ENCODE measurements around the gene MAL. TPM values are rescaled to one million over a fixed set of nuclear protein-coding genes. Genes with fewer than 3 reads are reported as not detected.
"Not testable (repeated sequence)": the region's sequence is repeated elsewhere in the genome, so short reads cannot be mapped to it uniquely, and the experiment has no call there.

MAL gene
- total and polyA plus RNA-seq, 2 experiments from 2014 or later, result not detected

GRCh38 chr2:95091885-95092555 lies 66.5 kb downstream of the MAL start:
- no peaks in the 10 kb centered on the region for H3F3A ChIP-seq (ENCODE audit: insufficient read depth)
- no peaks in the 10 kb centered on the region for H3K9me3 ChIP-seq (ENCODE audit: low read depth)
- TF ChIP-seq EZH2phosphoT487 (IDR thresholded peaks at IDR 0.05; ENCODE audit: insufficient read depth, low read depth) (no peak), EZH2 (IDR thresholded peaks at IDR 0.05; ENCODE audit: insufficient read depth, poor library complexity, severe bottlenecking) (no peak)
- H3K4me2 ChIP-seq (ENCODE audit: unreplicated experiment), result no peak overlapping the region
- H3K27me3 ChIP-seq (replicated peaks; ENCODE audit: insufficient read depth), result no peaks in the 10 kb centered on the region
- no peaks in the 10 kb centered on the region for H3K9me2 ChIP-seq (ENCODE audit: insufficient read depth)
- no peak overlapping the region for H3K9ac ChIP-seq
- H3K79me2 ChIP-seq (ENCODE audit: insufficient read depth), result peaks cover 25% of the 10 kb centered on the region
- H3K36me3 ChIP-seq (ENCODE audit: low read depth), result peaks cover 10% of the 10 kb centered on the region; the same call in 1 of the 2 replicates
- in situ Hi-C loops (cut with MboI), result no loop called here
- WGBS, 2 experiments (ENCODE audit: low coverage in 1 of 2, low lambda C conversion rate in 2 of 2, missing lambda C conversion rate in 2 of 2), result 93 to 99% methylated on average over 6 of the region's 6 CpGs
- H2AFZ ChIP-seq, result no peak overlapping the region
- no peaks in the 10 kb centered on the region for H3K4me1 ChIP-seq (ENCODE audit: insufficient read depth)
- DNase-seq, result no peak
- H3K4me3 ChIP-seq, result no peak overlapping the region
- no peak overlapping the region for H3K27ac ChIP-seq
- H4K20me1 ChIP-seq (ENCODE audit: insufficient read depth), result no peaks in the 10 kb centered on the region; the same call in 1 of the 2 replicates

- H3K9me2 ChIP-seq (ENCODE audit: insufficient read depth); H3K4me3 ChIP-seq; H3K27me3 ChIP-seq (replicated peaks; ENCODE audit: insufficient read depth); H4K20me1 ChIP-seq (ENCODE audit: insufficient read depth); H3K4me1 ChIP-seq (ENCODE audit: insufficient read depth); H3K27ac ChIP-seq; DNase-seq; H2AFZ ChIP-seq; in situ Hi-C loops (cut with MboI); H3K9me3 ChIP-seq (ENCODE audit: low read depth); H3K9ac ChIP-seq; H3K4me2 ChIP-seq (ENCODE audit: unreplicated experiment); H3F3A ChIP-seq (ENCODE audit: insufficient read depth): not testable (repeated sequence)
- peaks cover 53% of the 10 kb centered on the region for H3K36me3 ChIP-seq (ENCODE audit: low read depth)
- peaks cover 52% of the 10 kb centered on the region for H3K79me2 ChIP-seq (ENCODE audit: insufficient read depth)
- 95 to 96% methylated on average over 5 of the region's 5 CpGs for WGBS, 2 experiments (ENCODE audit: low coverage in 1 of 2, low lambda C conversion rate in 2 of 2, missing lambda C conversion rate in 2 of 2)
These were observed 72.8 kb downstream of the MAL start for GRCh38 chr2:95098273-95098672.

GRCh38 chr2:95099910-95100309 lies 74.4 kb downstream of the MAL start:
- H3K9me3 ChIP-seq (ENCODE audit: low read depth), result no peaks in the 10 kb centered on the region
- H2AFZ ChIP-seq, result no peak overlapping the region
- H3K9me2 ChIP-seq (ENCODE audit: insufficient read depth), result no peaks in the 10 kb centered on the region
- WGBS, 2 experiments (ENCODE audit: low coverage in 1 of 2, low lambda C conversion rate in 2 of 2, missing lambda C conversion rate in 2 of 2), result 97 to 100% methylated on average over 2 of the region's 2 CpGs
- in situ Hi-C loops (cut with MboI), result no loop called here
- no peak overlapping the region for H3K4me2 ChIP-seq (ENCODE audit: unreplicated experiment)
- H3F3A ChIP-seq (ENCODE audit: insufficient read depth), result no peaks in the 10 kb centered on the region
- H3K27me3 ChIP-seq (replicated peaks; ENCODE audit: insufficient read depth), result no peaks in the 10 kb centered on the region
- H3K36me3 ChIP-seq (ENCODE audit: low read depth), result peaks cover 65% of the 10 kb centered on the region
- DNase-seq, result no peak
- H4K20me1 ChIP-seq (ENCODE audit: insufficient read depth), result no peaks in the 10 kb centered on the region; the same call in 1 of the 2 replicates
- no peak overlapping the region for H3K4me3 ChIP-seq
- H3K9ac ChIP-seq, result no peak overlapping the region
- H3K79me2 ChIP-seq (ENCODE audit: insufficient read depth), result peaks cover 48% of the 10 kb centered on the region
- no peak overlapping the region for H3K27ac ChIP-seq
- TF ChIP-seq EZH2 (IDR thresholded peaks at IDR 0.05; ENCODE audit: insufficient read depth, poor library complexity, severe bottlenecking) (no peak), EZH2phosphoT487 (IDR thresholded peaks at IDR 0.05; ENCODE audit: insufficient read depth, low read depth) (no peak)
- H3K4me1 ChIP-seq (ENCODE audit: insufficient read depth), result no peaks in the 10 kb centered on the region

Small RNA genes within 50 kb of the gene (small RNA-seq; reads per million reads assigned to genes)
- not detected for gene RN7SL575P (ENCODE audit: low read depth, low replicate concordance)

Other genes starting within 250 kb of the MAL start
- gene TEKT4, start 154.3 kb upstream of the MAL start, total RNA-seq (2014; rRNA removed; shearing (Covaris generic)), result not detected in 2 replicates
- gene TEKT4, start 154.3 kb upstream of the MAL start, polyA plus RNA-seq (2016; fragmentation: Nextera tagmentation; extraction: Ambion mirVana), result not detected in 2 replicates
- gene MRPS5, start 96.1 kb downstream of the MAL start, total RNA-seq (2014; rRNA removed; shearing (Covaris generic)), result 26.1 and 34.3 TPM in 2 replicates
- gene MRPS5, start 96.1 kb downstream of the MAL start, polyA plus RNA-seq (2016; fragmentation: Nextera tagmentation; extraction: Ambion mirVana), result 38.1 and 38.4 TPM in 2 replicates
- 8.1 and 12.8 TPM in 2 replicates for gene ZNF514, start 134.1 kb downstream of the MAL start, total RNA-seq (2014; rRNA removed; shearing (Covaris generic))
- gene ZNF514, start 134.1 kb downstream of the MAL start, polyA plus RNA-seq (2016; fragmentation: Nextera tagmentation; extraction: Ambion mirVana), result 5.3 and 5.6 TPM in 2 replicates
- 5.6 and 7.6 TPM in 2 replicates for gene ZNF2, start 140.1 kb downstream of the MAL start, total RNA-seq (2014; rRNA removed; shearing (Covaris generic))
- 3.3 and 4.3 TPM in 2 replicates for gene ZNF2, start 140.1 kb downstream of the MAL start, polyA plus RNA-seq (2016; fragmentation: Nextera tagmentation; extraction: Ambion mirVana)
- 1.9 and 3.0 TPM in 2 replicates for gene ZNF892, start 181.8 kb downstream of the MAL start, total RNA-seq (2014; rRNA removed; shearing (Covaris generic))
- 0.79 and 1.0 TPM in 2 replicates for gene ZNF892, start 181.8 kb downstream of the MAL start, polyA plus RNA-seq (2016; fragmentation: Nextera tagmentation; extraction: Ambion mirVana)
- gene PROM2, start 248.7 kb downstream of the MAL start, total RNA-seq (2014; rRNA removed; shearing (Covaris generic)), result 0.22 TPM in 1 of 2 replicates, not detected in the other
- gene PROM2, start 248.7 kb downstream of the MAL start, polyA plus RNA-seq (2016; fragmentation: Nextera tagmentation; extraction: Ambion mirVana), result 0.25 TPM in 1 of 2 replicates, not detected in the other